Measurements from ENCODE around the gene DZIP3. TPM values are rescaled to one million over a fixed set of nuclear protein-coding genes. Genes with fewer than 3 reads are reported as not detected.

DZIP3 gene
- total RNA-seq, 1 donor from 2014 or later: 89.0 TPM

DNA sequence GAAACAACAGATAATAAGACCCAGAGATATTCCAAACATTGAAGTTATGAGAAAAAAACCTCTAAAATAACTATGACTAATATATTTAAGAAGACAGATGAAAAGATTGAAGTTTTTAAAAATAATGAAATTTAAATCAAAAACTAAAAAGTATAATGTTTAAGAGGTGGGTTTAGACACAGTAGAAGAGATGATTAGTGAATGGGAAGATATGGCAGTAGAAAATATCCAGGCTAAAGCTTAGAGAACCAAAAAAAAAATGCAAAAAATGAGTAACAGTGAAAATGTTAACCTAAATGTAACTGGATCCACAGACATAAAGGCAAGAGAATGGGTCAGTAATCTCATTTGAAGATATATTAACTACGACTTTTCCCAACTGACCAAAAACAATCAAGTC lies 115.5 kb downstream of the DZIP3 start:
- Histone ChIP-seq H3K27me3 (no peaks in the 10 kb centered on the region), H2AFZ (replicated peaks) (no peak overlapping the region), H4K20me1 (ENCODE audit: low read depth) (no peaks in the 10 kb centered on the region), H3K36me3 (no peaks in the 10 kb centered on the region), H3K27ac (no peak overlapping the region), H3K79me2 (ENCODE audit: low read depth) (no peaks in the 10 kb centered on the region), H3K4me1 (no peaks in the 10 kb centered on the region), H3K4me2 (no peak overlapping the region), H3K9ac (no peak overlapping the region), H3F3A (ENCODE audit: low read depth) (no peaks in the 10 kb centered on the region), H3K9me3 (ENCODE audit: low read depth) (no peaks in the 10 kb centered on the region), H3K4me3 (no peak overlapping the region)
- peaks cover 21% of the 10 kb centered on the region for H3K9me3 Mint-ChIP-seq
- TF ChIP-seq, protein P1, sequence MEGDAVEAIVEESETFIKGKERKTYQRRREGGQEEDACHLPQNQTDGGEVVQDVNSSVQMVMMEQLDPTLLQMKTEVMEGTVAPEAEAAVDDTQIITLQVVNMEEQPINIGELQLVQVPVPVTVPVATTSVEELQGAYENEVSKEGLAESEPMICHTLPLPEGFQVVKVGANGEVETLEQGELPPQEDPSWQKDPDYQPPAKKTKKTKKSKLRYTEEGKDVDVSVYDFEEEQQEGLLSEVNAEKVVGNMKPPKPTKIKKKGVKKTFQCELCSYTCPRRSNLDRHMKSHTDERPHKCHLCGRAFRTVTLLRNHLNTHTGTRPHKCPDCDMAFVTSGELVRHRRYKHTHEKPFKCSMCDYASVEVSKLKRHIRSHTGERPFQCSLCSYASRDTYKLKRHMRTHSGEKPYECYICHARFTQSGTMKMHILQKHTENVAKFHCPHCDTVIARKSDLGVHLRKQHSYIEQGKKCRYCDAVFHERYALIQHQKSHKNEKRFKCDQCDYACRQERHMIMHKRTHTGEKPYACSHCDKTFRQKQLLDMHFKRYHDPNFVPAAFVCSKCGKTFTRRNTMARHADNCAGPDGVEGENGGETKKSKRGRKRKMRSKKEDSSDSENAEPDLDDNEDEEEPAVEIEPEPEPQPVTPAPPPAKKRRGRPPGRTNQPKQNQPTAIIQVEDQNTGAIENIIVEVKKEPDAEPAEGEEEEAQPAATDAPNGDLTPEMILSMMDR (IDR thresholded peaks at IDR 0.05): no peak
- no peaks in the 10 kb centered on the region for H3K4me1 Mint-ChIP-seq
- no peak overlapping the region for H3K27ac Mint-ChIP-seq
- DNase-seq (ENCODE audit: low spot score): no peak
- no peaks in the 10 kb centered on the region for H3K27me3 Mint-ChIP-seq (ENCODE audit: insufficient read depth, low read depth)
- no peaks in the 10 kb centered on the region for H3K36me3 Mint-ChIP-seq
- H3K4me3 Mint-ChIP-seq: no peak overlapping the region

DNA sequence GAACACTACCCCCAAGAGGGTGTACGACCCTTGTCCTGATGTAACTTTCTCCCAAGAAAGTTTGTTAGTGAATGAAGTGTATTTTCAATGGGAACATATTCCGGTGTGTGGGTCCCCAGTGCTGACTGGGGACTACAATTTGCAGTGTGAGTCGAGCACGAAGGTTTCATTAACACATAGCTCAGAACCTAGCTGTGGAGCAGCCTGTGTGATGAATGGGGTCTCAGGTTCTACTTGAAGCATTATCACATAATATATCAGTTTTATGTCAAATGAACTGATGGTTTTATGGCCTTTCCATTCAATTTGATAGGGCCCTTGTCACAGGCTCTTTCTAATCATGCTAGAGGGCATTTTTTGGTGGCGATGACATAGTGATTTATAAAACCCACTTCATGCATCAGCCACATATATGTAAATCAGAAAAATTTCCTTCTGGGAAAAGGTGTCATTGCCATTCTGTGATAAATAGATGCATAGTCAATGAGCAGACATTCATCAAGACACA lies 123.5 kb downstream of the DZIP3 start:
- Mint-ChIP-seq H3K27me3 (ENCODE audit: insufficient read depth, low read depth) (no peaks in the 10 kb centered on the region), H3K4me1 (no peaks in the 10 kb centered on the region), H3K4me3 (no peak overlapping the region), H3K27ac (no peak overlapping the region), H3K36me3 (no peaks in the 10 kb centered on the region), H3K9me3 (no peaks in the 10 kb centered on the region)
- Histone ChIP-seq H3K9me3 (ENCODE audit: low read depth) (no peaks in the 10 kb centered on the region), H3K27ac (no peak overlapping the region), H3F3A (ENCODE audit: low read depth) (no peaks in the 10 kb centered on the region), H2AFZ (replicated peaks) (no peak overlapping the region), H3K4me1 (no peaks in the 10 kb centered on the region), H3K36me3 (no peaks in the 10 kb centered on the region), H3K4me2 (no peak overlapping the region), H4K20me1 (ENCODE audit: low read depth) (no peaks in the 10 kb centered on the region), H3K9ac (no peak overlapping the region), H3K4me3 (no peak overlapping the region), H3K27me3 (no peaks in the 10 kb centered on the region), H3K79me2 (ENCODE audit: low read depth) (no peaks in the 10 kb centered on the region)
- DNase-seq (ENCODE audit: low spot score): no peak
- TF ChIP-seq EZH2phosphoT487 (IDR thresholded peaks at IDR 0.05): no peak
- TF ChIP-seq, protein P1 (IDR thresholded peaks at IDR 0.05): no peak
- no peak for TF ChIP-seq EZH2 (IDR thresholded peaks at IDR 0.05)

DNA sequence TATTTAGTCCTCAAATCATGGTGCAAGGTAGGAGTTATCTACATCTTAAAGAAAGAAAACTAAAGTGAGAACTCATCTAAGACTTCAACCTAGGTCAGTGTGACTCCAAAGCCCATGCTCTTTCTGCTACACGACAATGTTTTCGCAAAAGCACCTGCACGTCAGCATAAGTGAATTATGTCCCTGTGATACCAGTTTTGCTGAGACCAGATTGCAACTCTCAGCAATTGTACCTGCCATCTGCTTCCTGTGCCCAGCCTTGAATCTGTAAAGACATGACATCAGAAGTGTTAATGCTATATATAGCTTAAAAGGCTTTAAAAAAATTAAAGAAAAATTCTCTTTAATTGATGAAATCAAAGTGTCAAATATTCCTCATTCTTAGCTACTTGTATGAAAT lies 124.3 kb downstream of the DZIP3 start:
- Histone ChIP-seq H3K9ac (no peak overlapping the region), H3K9me3 (ENCODE audit: low read depth) (no peaks in the 10 kb centered on the region), H3K79me2 (ENCODE audit: low read depth) (no peaks in the 10 kb centered on the region), H3K4me1 (no peaks in the 10 kb centered on the region), H4K20me1 (ENCODE audit: low read depth) (no peaks in the 10 kb centered on the region), H3K4me3 (no peak overlapping the region), H3K36me3 (no peaks in the 10 kb centered on the region), H2AFZ (replicated peaks) (no peak overlapping the region), H3F3A (ENCODE audit: low read depth) (no peaks in the 10 kb centered on the region), H3K27me3 (no peaks in the 10 kb centered on the region), H3K27ac (no peak overlapping the region), H3K4me2 (no peak overlapping the region)
- TF ChIP-seq, protein P1 (IDR thresholded peaks at IDR 0.05): no peak
- TF ChIP-seq EZH2phosphoT487 (IDR thresholded peaks at IDR 0.05): no peak
- no peak for TF ChIP-seq EZH2 (IDR thresholded peaks at IDR 0.05)
- Mint-ChIP-seq H3K4me1 (no peaks in the 10 kb centered on the region), H3K27me3 (ENCODE audit: insufficient read depth, low read depth) (no peaks in the 10 kb centered on the region), H3K9me3 (no peaks in the 10 kb centered on the region), H3K27ac (no peak overlapping the region), H3K4me3 (no peak overlapping the region), H3K36me3 (no peaks in the 10 kb centered on the region)
- DNase-seq (ENCODE audit: low spot score): no peak

Data from neural progenitor cell (in vitro differentiated cells).